Effector CD4-positive, alpha-beta T cell (primary cell): ENCODE results near the gene CGN.

Experiments
- DNase-seq: peaks from one replicate; pipeline ENCODE4 v3.0.0-alpha.2; 2020

CGN gene

GRCh38 chr1:151526735-151527525, 15.7 kb downstream of the CGN start:
- no peak for DNase-seq

- no peak for DNase-seq
Observed at GRCh38 chr1:151529211-151529702, 18.1 kb downstream of the CGN start.

- no peak for DNase-seq
Observed at GRCh38 chr1:151529781-151530180, 18.6 kb downstream of the CGN start.

GRCh38 chr1:151530461-151530860, 19.3 kb downstream of the CGN start:
- DNase-seq: no peak

GRCh38 chr1:151533870-151534269, 22.7 kb downstream of the CGN start:
- no peak for DNase-seq

- peak; percentile 72 for DNase-seq
Observed at GRCh38 chr1:151534662-151535278, 23.6 kb downstream of the CGN start.

GRCh38 chr1:151535326-151536271, 24.4 kb downstream of the CGN start:
- no peak for DNase-seq

GRCh38 chr1:151536499-151536898, 25.3 kb downstream of the CGN start:
- no peak for DNase-seq

GRCh38 chr1:151537112-151537511, 25.9 kb downstream of the CGN start:
- DNase-seq: no peak

- DNase-seq: no peak
Observed at GRCh38 chr1:151539321-151540020, 28.3 kb downstream of the CGN start.

GRCh38 chr1:151540021-151540981, 29.1 kb downstream of the CGN start, which contains the start of gene TUFT1:
TSS of gene TUFT1 (plus strand) at chr1:151540309. CDS start at chr1:151540367, 58 bp downstream.
- peak; percentile 92 for DNase-seq

GRCh38 chr1:151540982-151541377, 29.8 kb downstream of the CGN start:
- no peak for DNase-seq

- DNase-seq: no peak
Observed at GRCh38 chr1:151541752-151542151, 30.6 kb downstream of the CGN start.

GRCh38 chr1:151542710-151543129, 31.5 kb downstream of the CGN start:
- no peak for DNase-seq

GRCh38 chr1:151545542-151545941, 34.4 kb downstream of the CGN start:
- DNase-seq: no peak

GRCh38 chr1:151546011-151546925, 35.1 kb downstream of the CGN start:
- DNase-seq: no peak

- DNase-seq: no peak
Observed at GRCh38 chr1:151547119-151547899, 36.1 kb downstream of the CGN start.

- DNase-seq: no peak
Observed at GRCh38 chr1:151547900-151548230, 36.7 kb downstream of the CGN start.

- no peak for DNase-seq
Observed at GRCh38 chr1:151549199-151549598, 38.0 kb downstream of the CGN start.
